SK-N-SH treated with all-trans-retinoic acid at 6 μM for 48 hours (cell line): ENCODE measurements around the gene TMEM200B.

Source experiments
- OSR1 ChIP-seq: fragments of 250-450 bp; sonication (Bioruptor Pico); IDR thresholded peaks from 2 replicates; pipeline ENCODE4 v1.8.0; 2022; ENCODE audit warnings: moderate library complexity, mild to moderate bottlenecking, inconsistent platforms
- RARB ChIP-seq: fragments of 250-450 bp; sonication (Bioruptor Pico); IDR thresholded peaks from 2 replicates; pipeline ENCODE4 v1.8.0; 2021; ENCODE audit warnings: mild to moderate bottlenecking, moderate library complexity
- SNAI2 ChIP-seq: fragments of 250-450 bp; sonication (Bioruptor Pico); IDR thresholded peaks from 2 replicates; pipeline ENCODE4 v1.5.0; 2020; ENCODE audit warnings: mild to moderate bottlenecking, moderate library complexity
- TF ChIP-seq, protein P1 (sequence below): fragments of 250-450 bp; sonication (Bioruptor Pico); IDR thresholded peaks from 2 replicates; pipeline ENCODE4 v1.5.1; 2021; ENCODE audit warnings: mild to moderate bottlenecking, moderate library complexity
- TF ChIP-seq, protein P2 (sequence below): fragments of 250-450 bp; sonication (Bioruptor Pico); IDR thresholded peaks from 2 replicates; pipeline ENCODE4 v1.5.1; 2020; ENCODE audit warnings: low read depth, mild to moderate bottlenecking, moderate library complexity
- TF ChIP-seq, protein P3 (sequence below): fragments of 250-450 bp; sonication (Bioruptor Pico); IDR thresholded peaks from 2 replicates; pipeline ENCODE4 v1.8.0; 2020; ENCODE audit warnings: mild to moderate bottlenecking, moderate library complexity, borderline replicate concordance

DNA sequence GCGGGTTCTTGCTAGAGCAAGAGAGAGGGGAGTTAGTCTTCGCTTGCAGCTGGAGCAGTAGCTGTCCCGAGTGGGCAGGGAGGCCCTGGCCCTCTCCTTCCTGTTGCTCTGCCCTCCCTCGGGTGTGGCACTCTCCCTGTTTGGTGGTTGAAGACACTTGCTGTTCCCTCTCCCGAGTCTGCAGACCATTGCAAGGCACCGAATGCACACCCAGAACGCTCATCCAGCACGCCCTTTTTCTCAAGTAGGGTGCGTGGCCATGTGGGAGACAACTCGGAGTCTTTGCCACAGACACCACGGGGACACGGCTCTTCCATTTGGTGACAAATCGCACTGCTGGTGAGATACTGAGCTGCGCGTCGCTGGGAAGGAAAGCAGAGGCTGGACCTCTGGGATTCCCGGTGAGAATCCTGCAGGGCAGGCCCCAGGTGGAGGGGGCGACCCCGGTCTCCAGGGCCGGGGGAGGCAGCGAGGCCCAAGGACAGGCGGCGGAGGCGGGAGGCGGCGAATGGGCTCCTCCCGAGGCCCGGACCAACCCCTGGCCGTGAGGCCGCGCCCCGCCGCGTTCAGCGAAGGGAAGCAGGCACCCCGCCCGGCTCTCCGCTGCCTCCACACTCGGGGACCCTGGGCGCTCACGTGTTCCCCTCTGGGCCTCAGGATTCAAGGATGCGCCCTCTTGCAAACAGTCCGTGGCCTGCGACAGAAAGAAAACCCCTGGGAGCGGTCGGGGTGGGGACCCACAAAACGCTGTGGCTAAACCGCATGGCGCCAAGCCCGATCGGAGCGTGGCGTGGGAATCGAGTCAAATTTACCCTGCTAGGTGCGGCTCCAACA is 10.4 kb upstream of the TMEM200B start:
- TF ChIP-seq, protein P1, sequence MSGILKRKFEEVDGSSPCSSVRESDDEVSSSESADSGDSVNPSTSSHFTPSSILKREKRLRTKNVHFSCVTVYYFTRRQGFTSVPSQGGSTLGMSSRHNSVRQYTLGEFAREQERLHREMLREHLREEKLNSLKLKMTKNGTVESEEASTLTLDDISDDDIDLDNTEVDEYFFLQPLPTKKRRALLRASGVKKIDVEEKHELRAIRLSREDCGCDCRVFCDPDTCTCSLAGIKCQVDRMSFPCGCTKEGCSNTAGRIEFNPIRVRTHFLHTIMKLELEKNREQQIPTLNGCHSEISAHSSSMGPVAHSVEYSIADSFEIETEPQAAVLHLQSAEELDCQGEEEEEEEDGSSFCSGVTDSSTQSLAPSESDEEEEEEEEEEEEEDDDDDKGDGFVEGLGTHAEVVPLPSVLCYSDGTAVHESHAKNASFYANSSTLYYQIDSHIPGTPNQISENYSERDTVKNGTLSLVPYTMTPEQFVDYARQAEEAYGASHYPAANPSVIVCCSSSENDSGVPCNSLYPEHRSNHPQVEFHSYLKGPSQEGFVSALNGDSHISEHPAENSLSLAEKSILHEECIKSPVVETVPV (CRISPR knock-in tag) = no peak
- TF ChIP-seq, protein P2, sequence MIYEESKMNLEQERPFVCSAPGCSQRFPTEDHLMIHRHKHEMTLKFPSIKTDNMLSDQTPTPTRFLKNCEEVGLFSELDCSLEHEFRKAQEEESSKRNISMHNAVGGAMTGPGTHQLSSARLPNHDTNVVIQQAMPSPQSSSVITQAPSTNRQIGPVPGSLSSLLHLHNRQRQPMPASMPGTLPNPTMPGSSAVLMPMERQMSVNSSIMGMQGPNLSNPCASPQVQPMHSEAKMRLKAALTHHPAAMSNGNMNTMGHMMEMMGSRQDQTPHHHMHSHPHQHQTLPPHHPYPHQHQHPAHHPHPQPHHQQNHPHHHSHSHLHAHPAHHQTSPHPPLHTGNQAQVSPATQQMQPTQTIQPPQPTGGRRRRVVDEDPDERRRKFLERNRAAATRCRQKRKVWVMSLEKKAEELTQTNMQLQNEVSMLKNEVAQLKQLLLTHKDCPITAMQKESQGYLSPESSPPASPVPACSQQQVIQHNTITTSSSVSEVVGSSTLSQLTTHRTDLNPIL = no peak
- TF ChIP-seq SNAI2 (CRISPR knock-in tag) = no peak
- TF ChIP-seq, protein P3, sequence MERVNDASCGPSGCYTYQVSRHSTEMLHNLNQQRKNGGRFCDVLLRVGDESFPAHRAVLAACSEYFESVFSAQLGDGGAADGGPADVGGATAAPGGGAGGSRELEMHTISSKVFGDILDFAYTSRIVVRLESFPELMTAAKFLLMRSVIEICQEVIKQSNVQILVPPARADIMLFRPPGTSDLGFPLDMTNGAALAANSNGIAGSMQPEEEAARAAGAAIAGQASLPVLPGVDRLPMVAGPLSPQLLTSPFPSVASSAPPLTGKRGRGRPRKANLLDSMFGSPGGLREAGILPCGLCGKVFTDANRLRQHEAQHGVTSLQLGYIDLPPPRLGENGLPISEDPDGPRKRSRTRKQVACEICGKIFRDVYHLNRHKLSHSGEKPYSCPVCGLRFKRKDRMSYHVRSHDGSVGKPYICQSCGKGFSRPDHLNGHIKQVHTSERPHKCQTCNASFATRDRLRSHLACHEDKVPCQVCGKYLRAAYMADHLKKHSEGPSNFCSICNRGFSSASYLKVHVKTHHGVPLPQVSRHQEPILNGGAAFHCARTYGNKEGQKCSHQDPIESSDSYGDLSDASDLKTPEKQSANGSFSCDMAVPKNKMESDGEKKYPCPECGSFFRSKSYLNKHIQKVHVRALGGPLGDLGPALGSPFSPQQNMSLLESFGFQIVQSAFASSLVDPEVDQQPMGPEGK (CRISPR knock-in tag) = no peak
- no peak for TF ChIP-seq RARB (CRISPR knock-in tag)
- no peak for TF ChIP-seq OSR1 (CRISPR knock-in tag)
